Central memory CD8-positive, alpha-beta T cell (primary cell): ENCODE measurements around the gene EXOC6B.

Source experiments
- ATAC-seq: fragments of 150-1000 bp; cut with Tn5 transposase; replicated peaks from 2 replicates; pipeline ENCODE4 v1.10.0; 2022; ENCODE audit warnings: mild to moderate bottlenecking, moderate FRiP score, moderate number of reproducible peaks; ENCODE audit not compliant: poor library complexity, severe bottlenecking; ENCODE audit errors: extremely low read depth
- DNase-seq, 2 donors: peaks; one replicate each; pipeline ENCODE4 v3.0.0; 2021; ENCODE audit warnings: low spot score in 2 of 2
- H3K27ac Mint-ChIP-seq: one replicate; pipeline ENCODE4 v1.8.0; 2022; ENCODE audit warnings: low read depth, mild to moderate bottlenecking, moderate library complexity, mixed read lengths
- H3K27me3 Mint-ChIP-seq: one replicate; pipeline ENCODE4 v1.8.0; 2022; ENCODE audit warnings: mixed read lengths
- H3K36me3 Mint-ChIP-seq: one replicate; pipeline ENCODE4 v1.8.0; 2022; ENCODE audit warnings: mild to moderate bottlenecking, moderate library complexity, mixed read lengths; ENCODE audit not compliant: insufficient read depth
- H3K4me1 Mint-ChIP-seq: one replicate; pipeline ENCODE4 v1.8.0; 2022; ENCODE audit warnings: mixed read lengths
- H3K4me3 Mint-ChIP-seq: one replicate; pipeline ENCODE4 v1.8.0; 2022; ENCODE audit warnings: mild to moderate bottlenecking, moderate library complexity, mixed read lengths
- H3K9me3 Mint-ChIP-seq: one replicate; pipeline ENCODE4 v1.8.0; 2022; ENCODE audit warnings: mixed read lengths

EXOC6B gene

GRCh38 chr2:72770879-72771461 lies 54.9 kb downstream of the EXOC6B start:
- peak; percentile 40 for ATAC-seq
- Mint-ChIP-seq H3K27ac (peak overlapping the region; percentile 17), H3K9me3 (no peaks in the 10 kb centered on the region)

GRCh38 chr2:72765997-72766609 lies 59.7 kb downstream of the EXOC6B start:
- no peak overlapping the region for H3K27ac Mint-ChIP-seq
- no peak for DNase-seq
- H3K4me3 Mint-ChIP-seq: no peak overlapping the region
- H3K36me3 Mint-ChIP-seq: peaks cover 2% of the 10 kb centered on the region
- H3K27me3 Mint-ChIP-seq: no peaks in the 10 kb centered on the region
- no peak for ATAC-seq
- H3K4me1 Mint-ChIP-seq: peaks cover 4% of the 10 kb centered on the region
- no peaks in the 10 kb centered on the region for H3K9me3 Mint-ChIP-seq

More at GRCh38 chr2:72770879-72771461, 54.9 kb downstream of the EXOC6B start:
- Mint-ChIP-seq H3K4me3 (no peak overlapping the region), H3K4me1 (peaks cover 4% of the 10 kb centered on the region), H3K27me3 (no peaks in the 10 kb centered on the region), H3K36me3 (peaks cover 2% of the 10 kb centered on the region)
- peak; percentile 25 to 47 for DNase-seq

- ATAC-seq: no peak
- Mint-ChIP-seq H3K27ac (no peak overlapping the region), H3K36me3 (peaks cover 4% of the 10 kb centered on the region)
Measured at GRCh38 chr2:72762276-72762675, 63.6 kb downstream of the EXOC6B start.

GRCh38 chr2:72759755-72760154 lies 66.1 kb downstream of the EXOC6B start:
- Mint-ChIP-seq H3K27me3 (no peaks in the 10 kb centered on the region), H3K4me3 (no peak overlapping the region), H3K27ac (no peak overlapping the region), H3K36me3 (peaks cover 4% of the 10 kb centered on the region), H3K9me3 (no peaks in the 10 kb centered on the region), H3K4me1 (no peaks in the 10 kb centered on the region)
- ATAC-seq (no peak), DNase-seq (no peak)

More at GRCh38 chr2:72762276-72762675, 63.6 kb downstream of the EXOC6B start:
- Mint-ChIP-seq H3K4me1 (peaks cover 4% of the 10 kb centered on the region), H3K4me3 (no peak overlapping the region), H3K27me3 (no peaks in the 10 kb centered on the region), H3K9me3 (no peaks in the 10 kb centered on the region)
- DNase-seq: no peak

DNA sequence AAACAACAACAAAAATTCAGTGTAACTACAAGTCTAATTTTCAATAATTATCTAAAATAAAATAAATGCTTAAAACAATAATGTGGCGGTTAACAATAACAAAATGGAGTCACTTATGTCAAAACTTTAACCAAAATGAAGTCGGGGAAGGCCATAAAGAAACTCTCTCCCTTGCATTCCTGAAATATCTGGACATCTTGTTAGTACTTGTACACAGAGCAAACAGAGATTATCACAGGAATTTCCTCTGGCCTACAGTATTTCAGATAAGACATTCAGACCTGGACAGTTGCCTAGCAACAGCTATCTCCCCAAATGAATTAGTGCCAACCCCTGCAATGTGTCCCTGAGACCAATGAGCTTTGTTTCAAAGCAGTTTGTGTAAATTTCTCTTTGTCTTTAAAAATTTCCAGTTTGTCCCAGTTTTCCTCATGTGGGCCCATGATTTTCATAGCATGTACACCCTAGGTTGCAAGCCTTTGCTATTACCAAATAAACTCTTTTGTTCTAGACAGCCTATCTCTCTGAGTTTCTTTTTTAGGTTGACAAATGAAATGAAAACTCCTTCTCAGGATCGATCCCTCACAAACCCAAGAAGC lies 68.6 kb downstream of the EXOC6B start:
- H3K4me3 Mint-ChIP-seq: no peak overlapping the region
- H3K36me3 Mint-ChIP-seq: peaks cover 2% of the 10 kb centered on the region
- ATAC-seq: no peak
- no peaks in the 10 kb centered on the region for H3K27me3 Mint-ChIP-seq
- no peaks in the 10 kb centered on the region for H3K4me1 Mint-ChIP-seq
- H3K9me3 Mint-ChIP-seq: no peaks in the 10 kb centered on the region
- no peak for DNase-seq
- no peak overlapping the region for H3K27ac Mint-ChIP-seq

DNA sequence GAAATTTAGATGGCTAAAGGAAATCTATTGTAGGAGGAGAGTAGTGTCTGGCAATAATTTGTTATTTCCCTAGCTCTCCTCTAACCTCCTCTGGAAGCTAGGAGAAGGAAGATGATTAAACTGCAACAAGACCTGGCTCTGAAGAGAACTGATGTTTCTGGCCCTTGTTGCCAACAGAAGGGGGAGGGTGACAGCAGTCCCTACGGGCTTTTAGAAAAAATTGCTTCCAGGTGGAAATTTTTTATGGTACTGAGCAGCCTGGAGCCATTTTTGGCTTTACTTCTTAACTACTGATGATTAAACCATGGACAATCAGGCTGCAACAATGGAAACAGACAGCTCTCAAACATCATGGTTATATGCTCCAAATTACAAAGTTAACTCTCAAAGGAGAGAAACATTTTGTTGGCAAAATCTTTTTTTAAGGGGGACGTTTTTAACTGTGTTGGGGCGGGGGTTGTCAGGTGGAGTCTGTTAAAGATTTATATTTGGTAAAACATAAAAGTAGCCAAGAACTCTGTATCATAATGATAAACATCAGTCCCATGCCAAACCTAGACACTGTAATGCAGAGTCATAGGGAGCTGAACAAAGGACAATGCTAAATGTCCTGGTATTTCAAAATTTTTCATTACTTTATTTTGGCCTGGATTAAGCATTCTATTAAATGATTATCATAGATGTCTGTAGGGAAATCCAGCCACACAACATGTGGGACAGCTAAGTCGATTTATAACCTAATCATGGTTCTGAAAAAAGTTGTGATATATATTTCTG lies 70.0 kb downstream of the EXOC6B start:
- no peaks in the 10 kb centered on the region for H3K4me1 Mint-ChIP-seq
- no peaks in the 10 kb centered on the region for H3K9me3 Mint-ChIP-seq
- no peak for ATAC-seq
- peaks cover 1% of the 10 kb centered on the region for H3K36me3 Mint-ChIP-seq
- no peak overlapping the region for H3K4me3 Mint-ChIP-seq
- no peak overlapping the region for H3K27ac Mint-ChIP-seq
- H3K27me3 Mint-ChIP-seq: no peaks in the 10 kb centered on the region
- no peak for DNase-seq

GRCh38 chr2:72754628-72755320 lies 71.1 kb downstream of the EXOC6B start:
- ATAC-seq (no peak), DNase-seq (no peak)
- H3K27me3 Mint-ChIP-seq: no peaks in the 10 kb centered on the region

DNA sequence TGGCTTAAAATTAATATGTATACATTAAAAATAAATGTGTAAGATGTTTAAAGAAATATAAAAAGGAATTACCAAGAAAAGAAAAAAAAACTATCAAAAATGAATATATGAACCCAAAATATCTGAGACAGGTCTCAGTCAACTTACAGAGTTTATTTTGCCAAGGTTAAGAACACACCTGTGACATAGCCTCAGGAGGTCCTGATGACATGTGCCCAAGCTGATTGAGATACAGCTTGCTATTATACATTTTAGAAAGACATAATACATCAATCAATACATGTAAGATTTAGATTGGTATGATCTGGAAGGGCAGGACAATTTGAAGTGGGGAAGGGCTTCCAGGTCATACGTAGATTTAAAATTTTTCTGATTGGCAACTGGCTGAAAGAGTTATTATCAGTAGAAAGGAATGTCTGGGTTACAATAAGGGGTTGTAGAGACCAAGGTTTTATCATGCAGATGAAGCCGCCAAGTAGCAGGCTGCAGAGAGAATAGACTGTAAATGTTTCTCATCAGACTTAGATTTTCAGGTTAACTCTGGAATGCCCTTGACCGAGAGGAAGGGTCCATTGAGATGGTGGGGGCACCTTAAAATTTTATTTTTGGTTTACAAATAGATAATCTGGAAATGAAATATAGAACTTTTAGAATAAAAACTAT lies 74.7 kb downstream of the EXOC6B start:
- ATAC-seq (no peak), DNase-seq (no peak)
- Mint-ChIP-seq H3K4me3 (no peak overlapping the region), H3K27me3 (no peaks in the 10 kb centered on the region), H3K36me3 (no peaks in the 10 kb centered on the region), H3K9me3 (no peaks in the 10 kb centered on the region), H3K27ac (no peak overlapping the region), H3K4me1 (no peaks in the 10 kb centered on the region)

More at GRCh38 chr2:72754628-72755320, 71.1 kb downstream of the EXOC6B start:
- H3K27ac Mint-ChIP-seq: no peak overlapping the region
- no peak overlapping the region for H3K4me3 Mint-ChIP-seq
- no peaks in the 10 kb centered on the region for H3K4me1 Mint-ChIP-seq
- H3K36me3 Mint-ChIP-seq: no peaks in the 10 kb centered on the region
- H3K9me3 Mint-ChIP-seq: no peaks in the 10 kb centered on the region

DNA sequence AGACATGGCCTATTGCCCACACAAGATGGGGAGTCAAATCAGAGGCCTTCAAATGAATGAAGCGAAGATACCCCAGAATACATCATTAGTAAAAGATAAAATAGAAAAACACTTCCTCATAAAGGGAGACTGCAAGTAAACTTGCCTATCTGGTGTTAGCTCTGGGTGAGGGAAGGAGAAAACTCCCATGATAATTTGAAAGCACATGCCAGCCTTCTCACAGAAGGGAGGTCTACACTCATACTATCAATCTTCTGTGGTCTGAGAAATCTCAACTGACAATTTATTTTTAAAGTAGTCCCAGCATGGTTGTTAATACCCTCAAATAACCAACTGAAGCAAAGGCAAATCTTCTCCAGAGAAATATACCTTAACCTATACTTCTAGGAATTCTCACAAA lies 75.4 kb downstream of the EXOC6B start:
- Mint-ChIP-seq H3K9me3 (no peaks in the 10 kb centered on the region), H3K27me3 (no peaks in the 10 kb centered on the region), H3K27ac (no peak overlapping the region), H3K4me1 (no peaks in the 10 kb centered on the region), H3K36me3 (no peaks in the 10 kb centered on the region), H3K4me3 (no peak overlapping the region)
- DNase-seq: no peak
- no peak for ATAC-seq

DNA sequence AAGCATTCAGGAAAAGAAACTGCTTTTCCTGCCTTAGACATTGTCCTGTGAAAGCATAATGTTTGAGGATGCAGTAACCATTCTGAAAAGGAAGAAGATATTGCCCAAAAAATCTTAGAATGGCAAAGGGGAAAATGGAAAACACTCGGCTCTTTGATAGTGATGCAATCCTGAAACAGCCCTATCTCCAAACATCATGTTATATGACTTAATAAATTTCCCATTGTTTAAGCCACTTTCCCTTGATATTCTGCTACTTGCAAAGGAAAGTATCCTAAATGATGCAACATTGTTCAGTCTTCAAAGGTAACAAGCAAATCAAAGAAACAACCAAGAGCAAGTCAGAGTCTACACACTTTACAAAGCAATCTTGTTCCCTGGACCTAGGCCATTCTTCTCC lies 78.5 kb downstream of the EXOC6B start:
- Mint-ChIP-seq H3K27ac (no peak overlapping the region), H3K36me3 (no peaks in the 10 kb centered on the region), H3K4me1 (no peaks in the 10 kb centered on the region), H3K4me3 (no peak overlapping the region), H3K9me3 (no peaks in the 10 kb centered on the region), H3K27me3 (no peaks in the 10 kb centered on the region)
- ATAC-seq: no peak
- DNase-seq: no peak

GRCh38 chr2:72745679-72746368 lies 80.0 kb downstream of the EXOC6B start:
- no peaks in the 10 kb centered on the region for H3K36me3 Mint-ChIP-seq
- no peaks in the 10 kb centered on the region for H3K9me3 Mint-ChIP-seq
- ATAC-seq (no peak), DNase-seq (no peak)
- no peaks in the 10 kb centered on the region for H3K27me3 Mint-ChIP-seq
- no peaks in the 10 kb centered on the region for H3K4me1 Mint-ChIP-seq
- H3K27ac Mint-ChIP-seq: no peak overlapping the region
- no peak overlapping the region for H3K4me3 Mint-ChIP-seq
